AG04450 (cell line): ENCODE measurements around the gene CYP26A1. TPM values are rescaled to one million over a fixed set of nuclear protein-coding genes. Genes with fewer than 3 reads are reported as not detected.

Source experiments
- CTCF ChIA-PET: fragments of 300-600, 350-600 bp; formaldehyde crosslinking; extraction: SDS; loops from one replicate; lab custom pipeline; 2022; ENCODE audit warnings: antibody characterized with exemption, inconsistent platforms; lab: Charles Lee
- POLR2A ChIA-PET: fragments of 350-600 bp; formaldehyde crosslinking; extraction: SDS; loops from one replicate; lab custom pipeline; 2021; ENCODE audit warnings: antibody characterized with exemption, inconsistent platforms; lab: Yijun Ruan, JAX
- DNase-seq: peaks from one replicate; pipeline ENCODE4 v3.0.0-alpha.2; 2011; ENCODE audit warnings: low read depth, low spot score
- H3K27ac ChIP-seq: one replicate; pipeline ENCODE4 v1.5.1; 2012; ENCODE audit warnings: low read depth, low read length, control low read depth
- H3K27me3 ChIP-seq: one replicate; pipeline ENCODE4 v1.6.0; 2012; ENCODE audit warnings: low read length; ENCODE audit not compliant: control insufficient read depth, insufficient read depth
- H3K4me3 ChIP-seq: 2 replicates; pipeline ENCODE4 v1.5.1; 2011; ENCODE audit warnings: mild to moderate bottlenecking, low read depth, low read length, control low read depth
- H3K9me3 ChIP-seq: 2 replicates; pipeline ENCODE4 v1.5.1; 2012; ENCODE audit warnings: low read length; ENCODE audit not compliant: control insufficient read depth, insufficient read depth
- CTCF ChIP-seq: IDR thresholded peaks from 2 replicates; pipeline ENCODE4 v1.5.1; 2011; ENCODE audit warnings: low read depth, low read length, control low read depth, inconsistent platforms
- polyA plus RNA-seq: library from polyadenylated mRNA; depleted of rRNA; stranded (reverse); fragments of >200 nt; gene quantifications from 2 replicates; pipeline ENCODE4 v1.2.3, GENCODE V29; 2011

The CYP26A1 gene
- polyA plus RNA-seq, 1 experiment, result not detected

GRCh38 chr10:93063977-93064660 lies 9.6 kb upstream of the CYP26A1 start:
- no peak for TF ChIP-seq CTCF

GRCh38 chr10:93064874-93065660 lies 8.6 kb upstream of the CYP26A1 start:
- CTCF ChIA-PET, result interaction anchor here (0.5 to 5.3 kb wide), 7 partner anchors 8 to 430 kb away, joined by 3 to 15 read pairs (median 3); no protein-coding TSS in a partner anchor
- Histone ChIP-seq H3K27ac (no peak overlapping the region), H3K4me3 (no peak overlapping the region), H3K9me3 (no peaks in the 10 kb centered on the region; the same call in 1 of the 2 replicates), H3K27me3 (peaks cover 93% of the 10 kb centered on the region)
- POLR2A ChIA-PET, result no interaction called here
- DNase-seq, result no peak
- TF ChIP-seq CTCF, result no peak

More at GRCh38 chr10:93063977-93064660, 9.6 kb upstream of the CYP26A1 start:
- Histone ChIP-seq H3K9me3 (no peaks in the 10 kb centered on the region; the same call in 1 of the 2 replicates), H3K27ac (no peak overlapping the region), H3K4me3 (no peak overlapping the region), H3K27me3 (peaks cover 85% of the 10 kb centered on the region)
- CTCF ChIA-PET, result interaction anchor here (0.5 to 5.3 kb wide), 4 partner anchors 16 to 431 kb away, joined by 3 to 15 read pairs (median 4); no protein-coding TSS in a partner anchor
- no peak for DNase-seq
- POLR2A ChIA-PET, result no interaction called here

- ChIA-PET CTCF (interaction anchor here (0.8 to 5.3 kb wide), 4 partner anchors 9 to 181 kb away, joined by 3 to 15 read pairs (median 4); no protein-coding TSS in a partner anchor), POLR2A (no interaction called here)
- no peak overlapping the region for H3K27ac ChIP-seq
- H3K9me3 ChIP-seq, result no peaks in the 10 kb centered on the region; the same call in 1 of the 2 replicates
- H3K27me3 ChIP-seq, result peaks cover 92% of the 10 kb centered on the region
- TF ChIP-seq CTCF, result no peak
- no peak for DNase-seq
- H3K4me3 ChIP-seq, result peak overlapping the region; percentile 22; the same call in 1 of the 2 replicates
Observed at GRCh38 chr10:93065675-93066543, 7.8 kb upstream of the CYP26A1 start.

- Histone ChIP-seq H3K9me3 (no peaks in the 10 kb centered on the region; the same call in 1 of the 2 replicates), H3K27ac (no peak overlapping the region), H3K4me3 (no peak overlapping the region), H3K27me3 (peaks cover 90% of the 10 kb centered on the region)
- DNase-seq, result no peak
- no peak for TF ChIP-seq CTCF
- POLR2A ChIA-PET, result no interaction called here
- CTCF ChIA-PET, result interaction anchor here (1.3 to 5.3 kb wide), 3 partner anchors 10 to 60 kb away, joined by 3 to 16 read pairs (median 15); no protein-coding TSS in a partner anchor
Observed at GRCh38 chr10:93066544-93066913, 7.2 kb upstream of the CYP26A1 start.
